PC-9 (cell line): ENCODE results near the gene UGT1A3. TPM values are rescaled to one million over a fixed set of nuclear protein-coding genes. Genes with fewer than 3 reads are reported as not detected.
A peak's percentile ranks its signal among the peaks of the same experiment; 100 is the strongest.

Experiments used
- BruUV-seq: library from RNA; stranded (reverse); fragments of 400-500 nt; replicated peaks from 2 replicates; lab custom pipeline; 2021; lab: Mats Ljungman, UMichigan
- CTCF ChIA-PET: fragments of 300-600 bp; sonication (Branson Sonifier 250); formaldehyde crosslinking; loops from one replicate; lab custom pipeline; 2022; ENCODE audit warnings: antibody characterized with exemption; lab: Charles Lee
- POLR2A ChIA-PET: fragments of 300-600 bp; sonication (Branson Sonifier 250); formaldehyde crosslinking; loops from one replicate; lab custom pipeline; 2022; ENCODE audit warnings: antibody characterized with exemption; ENCODE audit not compliant: unreplicated experiment; lab: Charles Lee
- DNase-seq, 2 experiments: peaks; one replicate each; pipeline versions ENCODE4 v3.0.0 to v3.0.0-alpha.2; 2015 to 2022; ENCODE audit warnings: mixed read lengths in 1 of 2
- H2AFZ ChIP-seq: fragments of 200-600 bp; sonication (generic); 2 replicates; pipeline ENCODE4 v1.8.1; 2017; ENCODE audit warnings: antibody characterized with exemption
- H3F3A ChIP-seq: fragments of 200-600 bp; sonication (generic); 2 replicates; pipeline ENCODE4 v1.8.1; 2017; ENCODE audit warnings: antibody characterized with exemption, mild to moderate bottlenecking, low read depth; ENCODE audit not compliant: insufficient read depth
- H3K27ac ChIP-seq: fragments of 200-600 bp; sonication (generic); 2 replicates; pipeline ENCODE4 v1.6.1; 2016; ENCODE audit warnings: mixed run types
- H3K27me3 ChIP-seq: fragments of 200-600 bp; sonication (generic); 2 replicates; pipeline ENCODE4 v1.6.1; 2016; ENCODE audit warnings: low read depth, mixed run types; ENCODE audit not compliant: insufficient read depth
- H3K36me3 ChIP-seq: fragments of 200-600 bp; sonication (generic); 2 replicates; pipeline ENCODE4 v1.6.1; 2016; ENCODE audit warnings: low read depth, mixed run types
- H3K4me1 ChIP-seq: fragments of 200-600 bp; sonication (generic); replicated peaks from 2 replicates; pipeline ENCODE4 v1.6.1; 2016; ENCODE audit warnings: mixed run types; ENCODE audit not compliant: insufficient read depth
- H3K4me2 ChIP-seq: fragments of 200-600 bp; sonication (generic); 2 replicates; pipeline ENCODE4 v1.6.1; 2017; ENCODE audit warnings: mixed run types
- H3K4me3 ChIP-seq: fragments of 200-600 bp; sonication (generic); 2 replicates; pipeline ENCODE4 v1.6.1; 2016; ENCODE audit warnings: mixed run types
- H3K79me2 ChIP-seq: fragments of 200-600 bp; sonication (generic); 2 replicates; pipeline ENCODE4 v1.6.1; 2017; ENCODE audit warnings: low read depth, mixed run types
- H3K9me2 ChIP-seq: fragments of 200-600 bp; sonication (generic); 2 replicates; pipeline ENCODE4 v1.8.1; 2017; ENCODE audit warnings: mild to moderate bottlenecking; ENCODE audit not compliant: insufficient read depth
- H3K9me3 ChIP-seq: fragments of 200-600 bp; sonication (generic); 2 replicates; pipeline ENCODE4 v1.8.1; 2016; ENCODE audit warnings: low read depth; ENCODE audit not compliant: insufficient read depth
- H4K20me1 ChIP-seq: fragments of 200-600 bp; sonication (generic); 2 replicates; pipeline ENCODE4 v1.8.1; 2017; ENCODE audit not compliant: insufficient read depth
- EZH2 ChIP-seq: fragments of 200-600 bp; sonication (generic); IDR thresholded peaks from 2 replicates; pipeline ENCODE4 v1.8.0; 2017; ENCODE audit warnings: antibody characterized with exemption, low read depth
- intact Hi-C: fragments of 100-400 bp; cut with micrococcal nuclease; formaldehyde crosslinking; loops from one replicate; pipeline ENCODE4 v1.10.0; 2022; ENCODE audit not compliant: unreplicated experiment
- total RNA-seq: library from RNA; stranded (reverse); gene quantifications from 2 replicates; pipeline ENCODE4 v1.2.3, GENCODE V29; 2021
- TF ChIP-seq, protein P1 (sequence below): fragments of 200-600 bp; sonication (generic); conservative IDR thresholded peaks from 2 replicates; pipeline ENCODE4 v1.6.1; 2017; ENCODE audit warnings: mixed run types, antibody characterized with exemption, mild to moderate bottlenecking, moderate library complexity

UGT1A3 gene
- total RNA-seq, 1 experiment from 2014 or later, result 67.1 TPM

DNA sequence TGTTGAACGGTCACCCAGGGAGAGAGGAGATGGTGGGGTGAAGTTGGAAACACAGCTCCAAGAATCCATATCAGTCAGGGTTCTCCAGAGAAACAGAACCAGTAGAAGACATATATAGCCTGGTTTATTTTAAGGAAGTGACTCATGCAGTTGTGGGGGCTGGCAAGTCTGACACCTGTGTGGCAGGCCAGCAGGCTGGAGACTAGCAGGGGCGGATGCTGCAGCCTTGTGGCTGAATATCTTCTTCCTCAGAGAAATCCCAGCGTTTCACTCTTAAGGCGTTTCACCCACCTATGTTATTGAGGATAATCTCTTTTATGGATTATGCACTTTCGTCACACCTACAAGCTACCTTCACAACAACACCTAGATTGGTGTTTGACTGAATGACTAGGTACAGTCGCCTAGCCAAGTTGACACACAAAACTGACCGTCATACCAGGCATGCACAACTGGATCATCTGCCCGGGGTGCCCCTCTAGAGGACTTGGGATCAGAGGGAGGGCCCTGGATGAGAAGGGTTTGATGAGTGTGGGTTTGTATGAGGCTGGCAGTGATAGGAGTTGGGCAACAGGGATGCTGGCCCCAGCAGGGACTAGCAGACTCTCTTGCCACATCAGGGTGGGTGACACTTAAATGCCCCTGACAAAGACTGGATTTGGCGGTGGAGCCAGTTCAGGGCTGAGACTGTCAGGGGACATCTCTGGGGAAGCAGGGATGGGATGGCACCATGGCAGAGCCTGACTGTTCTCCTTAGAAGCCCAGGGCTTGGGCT lies 72.7 kb downstream of the UGT1A3 start:
- Histone ChIP-seq H3F3A (no peaks in the 10 kb centered on the region), H4K20me1 (no peaks in the 10 kb centered on the region), H3K4me3 (no peak overlapping the region), H3K27me3 (no peaks in the 10 kb centered on the region), H3K9me2 (no peaks in the 10 kb centered on the region), H3K79me2 (no peaks in the 10 kb centered on the region), H3K27ac (no peak overlapping the region), H3K4me2 (no peak overlapping the region), H3K36me3 (no peaks in the 10 kb centered on the region), H3K9me3 (no peaks in the 10 kb centered on the region), H2AFZ (no peak overlapping the region), H3K4me1 (peaks cover 7% of the 10 kb centered on the region)
- POLR2A ChIA-PET, result interaction anchor here (0.6 kb wide), 1 partner anchor 415 kb away, joined by 3 read pairs; no protein-coding TSS in a partner anchor
- TF ChIP-seq, protein P1, sequence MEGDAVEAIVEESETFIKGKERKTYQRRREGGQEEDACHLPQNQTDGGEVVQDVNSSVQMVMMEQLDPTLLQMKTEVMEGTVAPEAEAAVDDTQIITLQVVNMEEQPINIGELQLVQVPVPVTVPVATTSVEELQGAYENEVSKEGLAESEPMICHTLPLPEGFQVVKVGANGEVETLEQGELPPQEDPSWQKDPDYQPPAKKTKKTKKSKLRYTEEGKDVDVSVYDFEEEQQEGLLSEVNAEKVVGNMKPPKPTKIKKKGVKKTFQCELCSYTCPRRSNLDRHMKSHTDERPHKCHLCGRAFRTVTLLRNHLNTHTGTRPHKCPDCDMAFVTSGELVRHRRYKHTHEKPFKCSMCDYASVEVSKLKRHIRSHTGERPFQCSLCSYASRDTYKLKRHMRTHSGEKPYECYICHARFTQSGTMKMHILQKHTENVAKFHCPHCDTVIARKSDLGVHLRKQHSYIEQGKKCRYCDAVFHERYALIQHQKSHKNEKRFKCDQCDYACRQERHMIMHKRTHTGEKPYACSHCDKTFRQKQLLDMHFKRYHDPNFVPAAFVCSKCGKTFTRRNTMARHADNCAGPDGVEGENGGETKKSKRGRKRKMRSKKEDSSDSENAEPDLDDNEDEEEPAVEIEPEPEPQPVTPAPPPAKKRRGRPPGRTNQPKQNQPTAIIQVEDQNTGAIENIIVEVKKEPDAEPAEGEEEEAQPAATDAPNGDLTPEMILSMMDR, result no peak
- TF ChIP-seq EZH2, result no peak
- intact Hi-C loops, result loop anchor here (1.0 kb wide), 1 partner anchor 358 kb away; no protein-coding TSS in a partner anchor
- CTCF ChIA-PET, result interaction anchor here (0.6 kb wide), 2 partner anchors 27 to 404 kb away, joined by 4 read pairs; no protein-coding TSS in a partner anchor
- no TSS peak for BruUV-seq
- peak; percentile 46 to 64 for DNase-seq

DNA sequence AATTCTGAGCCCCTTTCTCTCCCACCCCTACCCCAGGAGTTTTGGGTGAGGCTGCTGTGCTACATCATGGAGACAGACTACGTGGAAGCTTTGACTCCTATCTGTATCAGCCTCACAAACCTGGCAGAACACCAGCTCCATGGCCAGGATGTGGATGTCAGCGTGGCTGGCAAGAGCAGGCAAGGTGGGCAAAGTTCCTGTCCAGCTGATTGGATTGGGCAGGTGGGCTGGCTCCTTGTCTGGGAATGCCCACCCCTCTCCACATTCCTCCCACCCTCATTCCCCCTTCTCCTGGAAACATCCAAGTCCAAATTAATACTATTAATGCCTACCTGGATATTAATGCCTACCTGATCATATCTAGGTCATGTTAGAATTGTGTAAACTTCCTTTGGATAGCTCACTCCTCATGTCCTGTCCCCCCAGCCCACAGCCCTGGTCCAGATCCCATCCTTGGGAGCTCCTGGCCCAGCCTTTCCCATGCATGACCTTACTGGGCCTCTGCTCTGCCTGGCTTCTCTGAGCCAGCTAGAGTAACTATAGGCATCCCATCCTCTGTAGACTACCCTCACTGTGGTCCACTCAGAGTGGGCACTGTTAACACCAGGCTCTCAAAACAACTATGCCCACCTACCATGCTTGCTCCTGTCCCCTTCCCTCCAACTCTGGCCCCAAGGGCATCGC lies 73.4 kb downstream of the UGT1A3 start:
- H3K79me2 ChIP-seq, result no peaks in the 10 kb centered on the region
- H3K9me3 ChIP-seq, result no peaks in the 10 kb centered on the region
- H4K20me1 ChIP-seq, result no peaks in the 10 kb centered on the region
- H3K27ac ChIP-seq, result no peak overlapping the region
- no peak overlapping the region for H3K4me2 ChIP-seq
- H3K27me3 ChIP-seq, result no peaks in the 10 kb centered on the region
- H3K4me1 ChIP-seq, result peaks cover 7% of the 10 kb centered on the region
- ChIA-PET POLR2A (interaction anchor here (0.6 kb wide), 1 partner anchor 415 kb away, joined by 3 read pairs; no protein-coding TSS in a partner anchor), CTCF (interaction anchor here (0.6 kb wide), 1 partner anchor 405 kb away, joined by 4 read pairs; no protein-coding TSS in a partner anchor)
- no peaks in the 10 kb centered on the region for H3F3A ChIP-seq
- BruUV-seq, result no TSS peak
- no peaks in the 10 kb centered on the region for H3K36me3 ChIP-seq
- no peaks in the 10 kb centered on the region for H3K9me2 ChIP-seq
- no peak for DNase-seq
- no peak overlapping the region for H2AFZ ChIP-seq
- intact Hi-C loops, result no loop called here
- no peak overlapping the region for H3K4me3 ChIP-seq
- TF ChIP-seq EZH2, result no peak
- TF ChIP-seq, protein P1, result no peak

DNA sequence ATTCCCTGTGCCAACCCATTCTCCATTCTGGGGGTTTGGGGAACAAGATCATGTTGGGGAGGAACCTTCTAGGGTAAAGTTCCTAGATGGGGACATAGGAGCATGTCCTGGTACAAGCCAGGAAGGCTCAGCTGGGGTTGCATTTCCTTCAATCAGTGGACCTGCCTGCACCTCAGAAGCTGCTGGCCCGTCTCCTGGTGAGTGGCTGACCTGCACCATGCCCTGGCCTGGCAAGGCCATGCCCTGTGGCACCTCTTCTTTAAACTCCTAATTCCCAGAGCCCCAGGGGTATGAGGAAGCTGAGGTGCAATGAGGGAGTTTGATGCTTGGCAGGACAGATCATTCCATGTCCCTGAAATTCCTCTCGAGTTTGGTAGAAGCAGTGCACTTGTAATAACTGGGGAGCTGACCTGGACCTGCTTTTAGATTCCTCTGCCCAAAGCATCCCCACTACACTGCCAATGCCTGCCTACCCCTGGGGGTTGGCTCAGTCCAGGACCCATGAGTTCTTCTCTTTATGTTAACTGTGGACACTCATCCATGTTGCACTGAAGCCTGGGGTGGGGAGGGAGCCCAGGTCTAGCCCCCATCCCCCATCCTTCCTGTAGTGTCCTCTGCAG lies 74.6 kb downstream of the UGT1A3 start:
- Histone ChIP-seq H3K27me3 (no peaks in the 10 kb centered on the region; the same call in 1 of the 2 replicates), H3K4me2 (no peak overlapping the region), H3K9me2 (no peaks in the 10 kb centered on the region), H3K9me3 (no peaks in the 10 kb centered on the region), H4K20me1 (no peaks in the 10 kb centered on the region), H2AFZ (no peak overlapping the region), H3K4me1 (peaks cover 7% of the 10 kb centered on the region), H3K27ac (no peak overlapping the region), H3K4me3 (no peak overlapping the region), H3F3A (no peaks in the 10 kb centered on the region), H3K79me2 (no peaks in the 10 kb centered on the region), H3K36me3 (no peaks in the 10 kb centered on the region)
- no TSS peak for BruUV-seq
- ChIA-PET CTCF (no interaction called here), POLR2A (interaction anchor here (0.5 kb wide), 1 partner anchor 54 kb away, joined by 5 read pairs; no protein-coding TSS in a partner anchor)
- no peak for TF ChIP-seq EZH2
- TF ChIP-seq, protein P1, result no peak
- intact Hi-C loops, result no loop called here
- no peak for DNase-seq
